HG03196 (cell line): ENCODE data around the gene MCRIP1.

Experiments
- ATAC-seq: cut with Tn5 transposase; IDR thresholded peaks from one replicate; pipeline ENCODE4 v1.9.1; 2021; ENCODE audit not compliant: unreplicated experiment

Gene MCRIP1

GRCh38 chr17:81821603-81822311, 11.3 kb downstream of the MCRIP1 start:
- no peak for ATAC-seq

- no peak for ATAC-seq
Measured at GRCh38 chr17:81821147-81821546, 11.9 kb downstream of the MCRIP1 start.

- no peak for ATAC-seq
Measured at GRCh38 chr17:81819708-81820107, 13.4 kb downstream of the MCRIP1 start.

- no peak for ATAC-seq
Measured at GRCh38 chr17:81817758-81818147, 15.3 kb downstream of the MCRIP1 start.

- ATAC-seq: no peak
Measured at GRCh38 chr17:81815646-81815986, 17.5 kb downstream of the MCRIP1 start.

GRCh38 chr17:81814748-81815645, 18.1 kb downstream of the MCRIP1 start:
- no peak for ATAC-seq

- ATAC-seq: no peak
Measured at GRCh38 chr17:81813861-81814683, 19.0 kb downstream of the MCRIP1 start.

- ATAC-seq: no peak
Measured at GRCh38 chr17:81813371-81813684, 19.8 kb downstream of the MCRIP1 start.

GRCh38 chr17:81812571-81813370, 20.3 kb downstream of the MCRIP1 start:
- ATAC-seq: no peak

GRCh38 chr17:81811705-81812570, 21.2 kb downstream of the MCRIP1 start:
- ATAC-seq: no peak

- no peak for ATAC-seq
Measured at GRCh38 chr17:81810892-81811704, 22.0 kb downstream of the MCRIP1 start.

- no peak for ATAC-seq
Measured at GRCh38 chr17:81810476-81810875, 22.6 kb downstream of the MCRIP1 start.

GRCh38 chr17:81809556-81809998, 23.5 kb downstream of the MCRIP1 start:
- ATAC-seq: no peak

- no peak for ATAC-seq
Measured at GRCh38 chr17:81808778-81809555, 24.1 kb downstream of the MCRIP1 start.

GRCh38 chr17:81807839-81808238, 25.3 kb downstream of the MCRIP1 start:
- no peak for ATAC-seq

- ATAC-seq: no peak
Measured at GRCh38 chr17:81807210-81807719, 25.8 kb downstream of the MCRIP1 start.

- ATAC-seq: no peak
Measured at GRCh38 chr17:81806461-81807209, 26.5 kb downstream of the MCRIP1 start.
